Measurements from ENCODE around the gene CNPY1. TPM values are rescaled to one million over a fixed set of nuclear protein-coding genes. Genes with fewer than 3 reads are reported as not detected.
A peak's percentile ranks its signal among the peaks of the same experiment; 100 is the strongest.

CNPY1 gene
- total RNA-seq, 1 donor from 2014 or later, result not detected

- Mint-ChIP-seq H3K4me1 (ENCODE audit: unreplicated experiment) (no peaks in the 10 kb centered on the region), H3K9me3 (no peaks in the 10 kb centered on the region), H3K27ac (no peak overlapping the region), H3K36me3 (no peaks in the 10 kb centered on the region), H3K4me3 (no peak overlapping the region), H3K27me3 (peaks cover 16% of the 10 kb centered on the region)
- DNase-seq (ENCODE audit: extremely low spot score, unreplicated experiment), result no peak
- no peak for TF ChIP-seq CTCF (conservative IDR thresholded peaks at IDR 0.05)
Observed at GRCh38 chr7:155550916-155551315, 4.6 kb upstream of the CNPY1 start.

- Mint-ChIP-seq H3K27me3 (peaks cover 22% of the 10 kb centered on the region), H3K4me1 (ENCODE audit: unreplicated experiment) (no peaks in the 10 kb centered on the region), H3K27ac (no peak overlapping the region), H3K36me3 (no peaks in the 10 kb centered on the region), H3K9me3 (no peaks in the 10 kb centered on the region), H3K4me3 (no peak overlapping the region)
- no peak for DNase-seq (ENCODE audit: extremely low spot score, unreplicated experiment)
- TF ChIP-seq CTCF (conservative IDR thresholded peaks at IDR 0.05), result no peak
Observed at GRCh38 chr7:155549226-155549625, 2.9 kb upstream of the CNPY1 start.

- Mint-ChIP-seq H3K4me1 (ENCODE audit: unreplicated experiment) (no peaks in the 10 kb centered on the region), H3K9me3 (no peaks in the 10 kb centered on the region), H3K27ac (no peak overlapping the region)
Observed at GRCh38 chr7:155547161-155547791, 917 bp upstream of the CNPY1 start.

GRCh38 chr7:155545348-155545747, 1.0 kb downstream of the CNPY1 start:
- no peaks in the 10 kb centered on the region for H3K9me3 Mint-ChIP-seq
- H3K27ac Mint-ChIP-seq, result no peak overlapping the region
- no peaks in the 10 kb centered on the region for H3K36me3 Mint-ChIP-seq
- DNase-seq (ENCODE audit: extremely low spot score, unreplicated experiment), result no peak
- H3K4me1 Mint-ChIP-seq (ENCODE audit: unreplicated experiment), result no peaks in the 10 kb centered on the region
- TF ChIP-seq CTCF (conservative IDR thresholded peaks at IDR 0.05), result peak; percentile 62
- no peak overlapping the region for H3K4me3 Mint-ChIP-seq
- H3K27me3 Mint-ChIP-seq, result peaks cover 24% of the 10 kb centered on the region

More at GRCh38 chr7:155547161-155547791, 917 bp upstream of the CNPY1 start:
- Mint-ChIP-seq H3K4me3 (no peak overlapping the region), H3K27me3 (peaks cover 24% of the 10 kb centered on the region), H3K36me3 (no peaks in the 10 kb centered on the region)
- TF ChIP-seq CTCF (conservative IDR thresholded peaks at IDR 0.05), result no peak
- no peak for DNase-seq (ENCODE audit: extremely low spot score, unreplicated experiment)

- Mint-ChIP-seq H3K27ac (no peak overlapping the region), H3K36me3 (no peaks in the 10 kb centered on the region), H3K4me3 (no peak overlapping the region), H3K4me1 (ENCODE audit: unreplicated experiment) (no peaks in the 10 kb centered on the region), H3K27me3 (peaks cover 29% of the 10 kb centered on the region), H3K9me3 (no peaks in the 10 kb centered on the region)
- no peak for DNase-seq (ENCODE audit: extremely low spot score, unreplicated experiment)
- TF ChIP-seq CTCF (conservative IDR thresholded peaks at IDR 0.05), result no peak
Observed at GRCh38 chr7:155544485-155544884, 1.9 kb downstream of the CNPY1 start.
